ENCODE measurements around the gene ITPR2. TPM values are rescaled to one million over a fixed set of nuclear protein-coding genes. Genes with fewer than 3 reads are reported as not detected.
"Not testable (repeated sequence)": the region's sequence is repeated elsewhere in the genome, so short reads cannot be mapped to it uniquely, and the experiment has no call there.

The ITPR2 gene
- total RNA-seq, 6 experiments from 2014 or later: 6.9 to 8.4 (median 7.6) TPM

DNA sequence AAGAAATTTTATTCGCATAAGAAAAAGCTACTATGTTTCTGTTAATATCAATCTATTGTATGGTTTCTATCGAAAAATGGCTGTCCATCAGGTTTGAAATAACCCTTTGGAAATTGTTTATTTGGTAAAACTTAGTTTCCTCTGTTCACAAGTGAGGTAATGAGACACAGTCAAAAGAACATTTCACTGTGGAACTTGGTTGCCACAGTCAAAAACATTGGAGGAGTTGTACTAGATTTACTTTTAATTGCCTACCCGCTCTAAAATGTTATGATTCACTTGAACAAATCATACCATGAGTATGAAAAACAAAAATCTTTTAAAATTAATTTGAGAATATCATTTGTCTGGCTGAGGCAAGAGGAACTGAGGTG, 46.5 kb downstream of the ITPR2 start:
- DNase-seq: no peak
- no peaks in the 10 kb centered on the region for H3K9me3 Mint-ChIP-seq
- H3K4me3 Mint-ChIP-seq: peak overlapping the region; percentile 74
- TF ChIP-seq, protein P1, sequence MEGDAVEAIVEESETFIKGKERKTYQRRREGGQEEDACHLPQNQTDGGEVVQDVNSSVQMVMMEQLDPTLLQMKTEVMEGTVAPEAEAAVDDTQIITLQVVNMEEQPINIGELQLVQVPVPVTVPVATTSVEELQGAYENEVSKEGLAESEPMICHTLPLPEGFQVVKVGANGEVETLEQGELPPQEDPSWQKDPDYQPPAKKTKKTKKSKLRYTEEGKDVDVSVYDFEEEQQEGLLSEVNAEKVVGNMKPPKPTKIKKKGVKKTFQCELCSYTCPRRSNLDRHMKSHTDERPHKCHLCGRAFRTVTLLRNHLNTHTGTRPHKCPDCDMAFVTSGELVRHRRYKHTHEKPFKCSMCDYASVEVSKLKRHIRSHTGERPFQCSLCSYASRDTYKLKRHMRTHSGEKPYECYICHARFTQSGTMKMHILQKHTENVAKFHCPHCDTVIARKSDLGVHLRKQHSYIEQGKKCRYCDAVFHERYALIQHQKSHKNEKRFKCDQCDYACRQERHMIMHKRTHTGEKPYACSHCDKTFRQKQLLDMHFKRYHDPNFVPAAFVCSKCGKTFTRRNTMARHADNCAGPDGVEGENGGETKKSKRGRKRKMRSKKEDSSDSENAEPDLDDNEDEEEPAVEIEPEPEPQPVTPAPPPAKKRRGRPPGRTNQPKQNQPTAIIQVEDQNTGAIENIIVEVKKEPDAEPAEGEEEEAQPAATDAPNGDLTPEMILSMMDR (IDR thresholded peaks at IDR 0.05): no peak
- no peaks in the 10 kb centered on the region for H3K36me3 Mint-ChIP-seq (ENCODE audit: low read depth)
- peaks cover 63% of the 10 kb centered on the region for H3K4me1 Mint-ChIP-seq (ENCODE audit: low read depth)
- H3K27me3 Mint-ChIP-seq (ENCODE audit: insufficient read depth): no peaks in the 10 kb centered on the region
- peak overlapping the region; percentile 87 for H3K27ac Mint-ChIP-seq

GRCh38 chr12:26783816-26784379, 49.1 kb downstream of the ITPR2 start:
- not testable (repeated sequence) for H3K4me3 Mint-ChIP-seq; H3K27ac Mint-ChIP-seq; H3K27me3 Mint-ChIP-seq (ENCODE audit: insufficient read depth); H3K36me3 Mint-ChIP-seq (ENCODE audit: low read depth); H3K9me3 Mint-ChIP-seq; DNase-seq
- peaks cover 37% of the 10 kb centered on the region for H3K4me1 Mint-ChIP-seq (ENCODE audit: low read depth)

- H3K36me3 Mint-ChIP-seq (ENCODE audit: low read depth): peaks cover 8% of the 10 kb centered on the region; the same call in 1 of the 2 replicates
- H3K4me1 Mint-ChIP-seq (ENCODE audit: low read depth): peaks cover 29% of the 10 kb centered on the region
- no peaks in the 10 kb centered on the region; the same call in 1 of the 2 replicates for H3K27me3 Mint-ChIP-seq (ENCODE audit: insufficient read depth)
- DNase-seq: no peak
- H3K4me3 Mint-ChIP-seq: no peak overlapping the region
- TF ChIP-seq, protein P1 (IDR thresholded peaks at IDR 0.05): no peak
- H3K9me3 Mint-ChIP-seq: no peaks in the 10 kb centered on the region; the same call in 1 of the 2 replicates
- H3K27ac Mint-ChIP-seq: no peak overlapping the region
These were observed 49.9 kb downstream of the ITPR2 start for GRCh38 chr12:26783131-26783526.

GRCh38 chr12:26782372-26783130, 50.4 kb downstream of the ITPR2 start:
- TF ChIP-seq, protein P1 (IDR thresholded peaks at IDR 0.05): no peak
- Mint-ChIP-seq H3K9me3 (peaks cover 3% of the 10 kb centered on the region), H3K4me1 (ENCODE audit: low read depth) (peaks cover 23% of the 10 kb centered on the region), H3K27me3 (ENCODE audit: insufficient read depth) (no peaks in the 10 kb centered on the region; the same call in 1 of the 2 replicates), H3K27ac (no peak overlapping the region), H3K36me3 (ENCODE audit: low read depth) (peaks cover 8% of the 10 kb centered on the region), H3K4me3 (no peak overlapping the region)
- DNase-seq: no peak

- peaks cover 20% of the 10 kb centered on the region for H3K9me3 Mint-ChIP-seq
- peaks cover 25% of the 10 kb centered on the region for H3K36me3 Mint-ChIP-seq (ENCODE audit: low read depth)
- peaks cover 15% of the 10 kb centered on the region; the same call in 1 of the 2 replicates for H3K4me1 Mint-ChIP-seq (ENCODE audit: low read depth)
- TF ChIP-seq, protein P1 (IDR thresholded peaks at IDR 0.05): peak; percentile 55
- H3K27ac Mint-ChIP-seq; H3K27me3 Mint-ChIP-seq (ENCODE audit: insufficient read depth); H3K4me3 Mint-ChIP-seq; DNase-seq: not testable (repeated sequence)
These were observed 52.3 kb downstream of the ITPR2 start for GRCh38 chr12:26780656-26781055.

GRCh38 chr12:26778173-26778775, 54.7 kb downstream of the ITPR2 start:
- DNase-seq; H3K27ac Mint-ChIP-seq; H3K4me1 Mint-ChIP-seq (ENCODE audit: low read depth); H3K27me3 Mint-ChIP-seq (ENCODE audit: insufficient read depth); H3K4me3 Mint-ChIP-seq: not testable (repeated sequence)
- Mint-ChIP-seq H3K9me3 (peaks cover 20% of the 10 kb centered on the region), H3K36me3 (ENCODE audit: low read depth) (peaks cover 36% of the 10 kb centered on the region)

Data from HFFc6 (cell line).